ENCODE results near the gene FCRLB.
"Not testable (repeated sequence)": the region's sequence is repeated elsewhere in the genome, so short reads cannot be mapped to it uniquely, and the experiment has no call there.

Gene FCRLB

GRCh38 chr1:161720956-161721737, at the start of gene FCRLB:
Gene FCRLB, plus strand, starts transcription at chr1:161721544. Its CDS starts 1,129 bp downstream, at chr1:161722673.
- DNase-seq, result no peak

- not testable (repeated sequence) for DNase-seq
These were observed 47.9 kb upstream of the FCRLB start for GRCh38 chr1:161673437-161673836.

- DNase-seq, result not testable (repeated sequence)
These were observed 46.9 kb upstream of the FCRLB start for GRCh38 chr1:161674447-161674846.

GRCh38 chr1:161674908-161675307, 46.4 kb upstream of the FCRLB start:
- not testable (repeated sequence) for DNase-seq

- no peak for DNase-seq
These were observed 44.9 kb upstream of the FCRLB start for GRCh38 chr1:161676441-161676840.

GRCh38 chr1:161676958-161677689, 44.2 kb upstream of the FCRLB start:
- no peak for DNase-seq

- no peak for DNase-seq
These were observed 42.8 kb upstream of the FCRLB start for GRCh38 chr1:161678500-161678899.

GRCh38 chr1:161681879-161682278, 39.5 kb upstream of the FCRLB start:
- no peak for DNase-seq

GRCh38 chr1:161688946-161689345, 32.4 kb upstream of the FCRLB start:
- no peak for DNase-seq

GRCh38 chr1:161691846-161692245, 29.5 kb upstream of the FCRLB start:
- DNase-seq, result no peak

GRCh38 chr1:161693020-161693712, 28.2 kb upstream of the FCRLB start:
- DNase-seq, result not testable (repeated sequence)

GRCh38 chr1:161698302-161698701, 23.0 kb upstream of the FCRLB start:
- not testable (repeated sequence) for DNase-seq

GRCh38 chr1:161702250-161702649, 19.1 kb upstream of the FCRLB start:
- DNase-seq, result no peak

GRCh38 chr1:161705537-161705936, 15.8 kb upstream of the FCRLB start:
- DNase-seq, result no peak

- no peak for DNase-seq
These were observed 15.2 kb upstream of the FCRLB start for GRCh38 chr1:161706113-161706481.

GRCh38 chr1:161706482-161707347, 14.6 kb upstream of the FCRLB start, which contains the start of gene FCRLA:
Gene FCRLA, plus strand, starts transcription at chr1:161707229. Its CDS starts 36 bp downstream, at chr1:161707265.
- DNase-seq, result no peak

GRCh38 chr1:161707503-161707902, 13.8 kb upstream of the FCRLB start:
- no peak for DNase-seq

- no peak for DNase-seq
These were observed 12.0 kb upstream of the FCRLB start for GRCh38 chr1:161709373-161709772.

GRCh38 chr1:161710560-161710959, 10.8 kb upstream of the FCRLB start:
- no peak for DNase-seq

GRCh38 chr1:161718559-161719324, 2.6 kb upstream of the FCRLB start:
- DNase-seq, result no peak

- no peak for DNase-seq
These were observed 2.1 kb upstream of the FCRLB start for GRCh38 chr1:161719325-161719611.

- no peak for DNase-seq
These were observed 922 bp upstream of the FCRLB start for GRCh38 chr1:161720422-161720821.
